ENCODE data around the gene SLC25A12. TPM values are rescaled to one million over a fixed set of nuclear protein-coding genes. Genes with fewer than 3 reads are reported as not detected.
"Not testable (repeated sequence)": the region's sequence is repeated elsewhere in the genome, so short reads cannot be mapped to it uniquely, and the experiment has no call there.

Gene SLC25A12
- total RNA-seq, 1 donor from 2014 or later: 13.9 TPM

- Mint-ChIP-seq H3K9me3 (ENCODE audit: low read depth) (peaks cover 24% of the 10 kb centered on the region), H3K4me1 (ENCODE audit: low read depth) (no peaks in the 10 kb centered on the region), H3K36me3 (ENCODE audit: insufficient read depth) (peaks cover 21% of the 10 kb centered on the region)
Observed at GRCh38 chr2:171772373-171772772, 121.7 kb downstream of the SLC25A12 start.

GRCh38 chr2:171771463-171771862, 122.6 kb downstream of the SLC25A12 start:
- H3K36me3 Mint-ChIP-seq (ENCODE audit: insufficient read depth): peaks cover 20% of the 10 kb centered on the region
- H3K4me1 Mint-ChIP-seq (ENCODE audit: low read depth): no peaks in the 10 kb centered on the region
- H3K9me3 Mint-ChIP-seq (ENCODE audit: low read depth): peaks cover 24% of the 10 kb centered on the region
- no peak overlapping the region for H3K27ac Mint-ChIP-seq
- no peak overlapping the region for H3K4me3 Mint-ChIP-seq (ENCODE audit: low read depth)
- DNase-seq (ENCODE audit: low spot score, unreplicated experiment): no peak
- no peaks in the 10 kb centered on the region for H3K27me3 Mint-ChIP-seq
- TF ChIP-seq CTCF (IDR thresholded peaks at IDR 0.05; ENCODE audit: unreplicated experiment): no peak

More at GRCh38 chr2:171772373-171772772, 121.7 kb downstream of the SLC25A12 start:
- DNase-seq (ENCODE audit: low spot score, unreplicated experiment): no peak
- no peaks in the 10 kb centered on the region for H3K27me3 Mint-ChIP-seq
- H3K27ac Mint-ChIP-seq: no peak overlapping the region
- H3K4me3 Mint-ChIP-seq (ENCODE audit: low read depth): no peak overlapping the region
- TF ChIP-seq CTCF (IDR thresholded peaks at IDR 0.05; ENCODE audit: unreplicated experiment): no peak

- no peak for TF ChIP-seq CTCF (IDR thresholded peaks at IDR 0.05; ENCODE audit: unreplicated experiment)
- Mint-ChIP-seq H3K9me3 (ENCODE audit: low read depth) (no peaks in the 10 kb centered on the region), H3K36me3 (ENCODE audit: insufficient read depth) (peaks cover 29% of the 10 kb centered on the region), H3K27me3 (no peaks in the 10 kb centered on the region), H3K4me1 (ENCODE audit: low read depth) (peaks cover 8% of the 10 kb centered on the region), H3K27ac (no peak overlapping the region), H3K4me3 (ENCODE audit: low read depth) (no peak overlapping the region)
- no peak for DNase-seq (ENCODE audit: low spot score, unreplicated experiment)
Observed at GRCh38 chr2:171763602-171764001, 130.4 kb downstream of the SLC25A12 start.

DNA sequence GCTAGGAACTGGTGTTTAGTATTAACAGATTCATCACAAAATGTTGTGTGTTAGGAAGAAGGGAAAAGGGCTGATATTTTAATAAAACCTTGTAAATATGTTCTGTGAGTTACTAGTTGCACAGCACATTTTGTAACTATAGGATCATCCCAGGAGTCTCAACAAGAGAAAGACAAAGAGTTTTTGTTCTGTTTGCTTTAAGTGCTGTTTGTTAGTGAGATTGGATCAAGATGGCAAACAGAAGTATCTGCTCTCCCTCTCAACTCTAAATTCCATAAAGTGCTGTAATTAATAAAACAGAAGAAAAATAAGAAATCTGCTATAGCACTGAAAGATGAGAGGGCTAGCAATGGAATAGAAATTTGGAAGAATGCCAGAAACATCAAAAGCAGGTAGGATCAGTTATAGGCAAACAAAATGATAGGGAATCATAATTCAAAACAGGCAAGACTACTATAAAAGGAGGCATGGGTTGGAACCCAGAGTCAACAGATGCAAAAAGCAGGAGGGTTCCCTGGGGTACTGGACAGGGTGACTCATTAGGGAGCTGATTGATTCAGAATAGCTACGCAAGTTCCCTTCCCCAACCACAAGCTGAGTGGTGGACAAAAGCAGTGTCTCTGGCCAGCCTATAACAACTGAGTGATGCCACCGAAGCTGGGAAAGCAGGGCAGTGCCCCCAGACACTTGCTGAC, 131.0 kb downstream of the SLC25A12 start:
- Mint-ChIP-seq H3K9me3 (ENCODE audit: low read depth) (no peaks in the 10 kb centered on the region), H3K36me3 (ENCODE audit: insufficient read depth) (peaks cover 35% of the 10 kb centered on the region), H3K27ac (no peak overlapping the region), H3K27me3 (no peaks in the 10 kb centered on the region), H3K4me3 (ENCODE audit: low read depth) (no peak overlapping the region), H3K4me1 (ENCODE audit: low read depth) (peaks cover 8% of the 10 kb centered on the region)
- no peak for TF ChIP-seq CTCF (IDR thresholded peaks at IDR 0.05; ENCODE audit: unreplicated experiment)
- DNase-seq (ENCODE audit: low spot score, unreplicated experiment): no peak

- DNase-seq (ENCODE audit: low spot score, unreplicated experiment); H3K9me3 Mint-ChIP-seq (ENCODE audit: low read depth); H3K4me1 Mint-ChIP-seq (ENCODE audit: low read depth); H3K27ac Mint-ChIP-seq; H3K4me3 Mint-ChIP-seq (ENCODE audit: low read depth); H3K27me3 Mint-ChIP-seq: not testable (repeated sequence)
- peaks cover 44% of the 10 kb centered on the region for H3K36me3 Mint-ChIP-seq (ENCODE audit: insufficient read depth)
Observed at GRCh38 chr2:171761176-171761575, 132.9 kb downstream of the SLC25A12 start.

- peaks cover 53% of the 10 kb centered on the region for H3K36me3 Mint-ChIP-seq (ENCODE audit: insufficient read depth)
- not testable (repeated sequence) for H3K4me3 Mint-ChIP-seq (ENCODE audit: low read depth); H3K4me1 Mint-ChIP-seq (ENCODE audit: low read depth); H3K27ac Mint-ChIP-seq; H3K9me3 Mint-ChIP-seq (ENCODE audit: low read depth); DNase-seq (ENCODE audit: low spot score, unreplicated experiment); H3K27me3 Mint-ChIP-seq
Observed at GRCh38 chr2:171758762-171759161, 135.3 kb downstream of the SLC25A12 start.

Data from progenitor cell of endocrine pancreas (in vitro differentiated cells).